SKM-1 (cell line): ENCODE data around the gene SCGB3A2.

Experiments used
- DNase-seq: peaks from one replicate; lab custom pipeline; 2025; ENCODE audit not compliant: unreplicated experiment; lab: John Stamatoyannopoulos, UW

Gene SCGB3A2

GRCh38 chr5:147902609-147903115 is 24.2 kb downstream of the SCGB3A2 start:
- DNase-seq: no peak

- no peak for DNase-seq
Observed at GRCh38 chr5:147904110-147904509, 25.6 kb downstream of the SCGB3A2 start.

- DNase-seq: no peak
Observed at GRCh38 chr5:147906326-147907095, 28.0 kb downstream of the SCGB3A2 start, which contains the start of gene C5orf46. Gene C5orf46 (minus strand): TSS chr5:147906538. CDS start chr5:147906501, 37 bp downstream.

GRCh38 chr5:147911427-147911826 is 32.9 kb downstream of the SCGB3A2 start:
- no peak for DNase-seq

- DNase-seq: peak; percentile 9
Observed at GRCh38 chr5:147912011-147912410, 33.5 kb downstream of the SCGB3A2 start.

- no peak for DNase-seq
Observed at GRCh38 chr5:147913786-147914185, 35.3 kb downstream of the SCGB3A2 start.

- DNase-seq: no peak
Observed at GRCh38 chr5:147918101-147918685, 39.7 kb downstream of the SCGB3A2 start.

- no peak for DNase-seq
Observed at GRCh38 chr5:147918899-147919298, 40.4 kb downstream of the SCGB3A2 start.

- DNase-seq: no peak
Observed at GRCh38 chr5:147920420-147921030, 42.0 kb downstream of the SCGB3A2 start.

- DNase-seq: peak; percentile 55
Observed at GRCh38 chr5:147921136-147921535, 42.6 kb downstream of the SCGB3A2 start.

GRCh38 chr5:147925020-147925419 is 46.5 kb downstream of the SCGB3A2 start:
- no peak for DNase-seq

GRCh38 chr5:147927901-147928300 is 49.4 kb downstream of the SCGB3A2 start:
- peak; percentile 47 for DNase-seq

GRCh38 chr5:147930769-147931168 is 52.3 kb downstream of the SCGB3A2 start:
- DNase-seq: no peak
